Umbilical cord (tissue), 2 donors: ENCODE data around the gene PNPLA6. TPM values are rescaled to one million over a fixed set of nuclear protein-coding genes. Genes with fewer than 3 reads are reported as not detected.
A peak's percentile ranks its signal among the peaks of the same experiment; 100 is the strongest.

Experiments used
- DNase-seq: peaks from one replicate; pipeline ENCODE4 v3.0.0-alpha.2; 2015; ENCODE audit warnings: low spot score
- total RNA-seq: library from RNA; depleted of rRNA; stranded (reverse); fragments of >200 nt; gene quantifications from one replicate; pipeline ENCODE4 v1.2.3, GENCODE V29; 2014; ENCODE audit warnings: low replicate concordance; ENCODE audit not compliant: insufficient read depth

PNPLA6 gene
- total RNA-seq, 1 donor from 2014 or later = 35.6 TPM

DNA sequence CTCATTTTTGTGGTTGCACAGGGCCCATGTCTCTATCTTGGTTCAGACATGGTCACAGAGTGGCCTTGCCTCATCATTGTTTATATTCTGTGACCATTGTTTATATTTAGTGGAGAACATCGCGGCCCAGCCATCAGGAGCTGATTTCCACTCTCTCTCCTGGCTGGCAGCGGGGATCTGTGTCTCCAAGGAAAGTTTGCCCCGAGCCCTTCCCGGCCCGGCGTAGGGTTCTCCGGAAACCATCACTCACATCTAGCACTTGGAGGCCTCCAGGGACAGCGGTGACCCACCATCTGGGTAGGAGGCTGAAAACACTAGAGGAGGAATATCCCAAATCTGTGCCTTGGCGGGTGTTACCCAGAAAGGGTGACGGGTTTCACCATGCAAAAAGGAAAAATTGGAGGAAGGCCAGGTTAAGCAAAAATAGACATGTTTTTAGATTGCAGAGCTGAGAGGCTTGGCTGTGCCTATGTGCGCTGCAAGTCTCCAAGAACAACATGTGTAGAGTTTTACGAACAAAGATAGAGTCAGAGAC lies 20.3 kb upstream of the PNPLA6 start:
- peak; percentile 50 for DNase-seq

DNA sequence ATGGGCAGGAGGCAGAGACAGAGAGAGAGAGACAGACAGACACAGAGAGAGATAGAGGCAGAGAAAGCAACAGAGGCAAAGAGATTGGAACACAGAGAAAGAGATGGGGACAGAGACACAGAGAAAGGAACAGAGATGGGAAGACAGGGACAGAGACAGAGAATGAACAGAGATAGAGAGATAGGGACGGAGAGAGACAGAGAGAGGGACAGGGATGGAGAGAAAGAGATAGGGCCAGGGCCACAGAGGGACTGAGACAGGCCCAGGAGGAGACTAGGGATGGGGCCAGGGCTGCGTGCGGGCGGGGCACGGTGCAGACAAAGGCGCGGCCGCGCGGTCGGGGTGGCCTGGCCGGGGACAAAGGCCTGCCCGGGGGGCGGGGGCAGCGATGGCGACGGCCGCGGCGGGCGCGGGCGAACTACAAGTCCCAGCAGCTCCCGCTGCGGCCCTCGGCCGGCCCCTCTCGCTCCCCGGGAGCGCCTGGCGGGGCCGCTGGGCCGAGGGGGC lies 19.8 kb upstream of the PNPLA6 start, which contains the start of gene ZNF358:
Gene ZNF358, plus strand, starts transcription at position 459 of the 507 bp plus-strand sequence. CDS start 3,140 bp downstream, outside the sequence.
- DNase-seq = peak; percentile 70

GRCh38 chr19:7516333-7516732 lies 19.2 kb upstream of the PNPLA6 start:
- DNase-seq = no peak

- DNase-seq = no peak
Observed at GRCh38 chr19:7516878-7517277, 18.6 kb upstream of the PNPLA6 start.

DNA sequence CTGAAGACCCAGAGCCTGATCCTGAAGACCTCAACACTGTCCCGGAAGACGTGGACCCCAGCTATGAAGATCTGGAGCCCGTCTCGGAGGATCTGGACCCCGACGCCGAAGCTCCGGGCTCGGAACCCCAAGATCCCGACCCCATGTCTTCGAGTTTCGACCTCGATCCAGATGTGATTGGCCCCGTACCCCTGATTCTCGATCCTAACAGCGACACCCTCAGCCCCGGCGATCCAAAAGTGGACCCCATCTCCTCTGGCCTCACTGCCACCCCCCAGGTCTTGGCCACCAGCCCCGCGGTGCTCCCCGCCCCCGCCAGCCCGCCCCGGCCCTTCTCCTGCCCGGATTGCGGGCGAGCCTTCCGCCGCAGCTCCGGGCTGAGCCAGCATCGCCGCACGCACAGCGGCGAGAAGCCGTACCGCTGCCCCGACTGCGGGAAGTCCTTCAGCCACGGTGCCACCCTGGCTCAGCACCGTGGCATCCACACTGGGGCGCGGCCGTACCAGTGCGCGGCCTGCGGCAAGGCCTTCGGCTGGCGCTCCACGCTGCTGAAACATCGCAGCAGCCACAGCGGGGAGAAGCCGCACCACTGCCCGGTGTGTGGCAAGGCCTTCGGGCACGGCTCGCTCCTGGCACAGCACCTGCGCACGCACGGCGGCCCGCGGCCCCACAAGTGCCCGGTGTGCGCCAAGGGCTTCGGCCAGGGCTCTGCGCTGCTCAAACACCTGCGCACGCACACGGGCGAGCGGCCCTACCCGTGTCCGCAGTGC lies 16.0 kb upstream of the PNPLA6 start:
- no peak for DNase-seq

GRCh38 chr19:7520131-7521051 lies 15.1 kb upstream of the PNPLA6 start:
- no peak for DNase-seq

DNA sequence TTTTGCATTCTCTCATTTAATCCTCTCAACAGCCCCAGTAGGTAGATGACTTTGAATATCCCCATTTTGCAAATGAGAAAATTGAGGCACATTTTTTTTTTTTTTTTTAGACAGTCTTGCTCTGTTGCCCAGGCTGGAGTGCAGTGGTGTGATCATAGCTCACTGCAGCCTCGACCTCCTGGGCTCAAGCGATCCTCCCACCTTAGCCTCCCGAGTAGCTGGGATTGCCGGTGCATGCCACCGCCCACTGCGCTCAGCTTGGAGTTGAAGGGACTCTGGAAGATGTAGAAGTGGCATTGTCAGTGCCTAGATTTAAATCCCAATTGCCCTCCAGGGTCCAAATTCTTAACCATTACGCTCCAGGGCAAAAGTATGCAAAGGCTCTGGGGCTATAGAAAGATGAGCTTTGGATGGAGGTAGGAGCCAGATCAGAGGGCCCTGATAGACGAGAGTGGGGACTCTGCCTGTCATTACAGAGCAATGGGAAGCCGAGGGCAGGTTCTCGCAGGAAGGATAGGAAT lies 13.9 kb upstream of the PNPLA6 start:
- no peak for DNase-seq

GRCh38 chr19:7522072-7522922 lies 13.2 kb upstream of the PNPLA6 start, which contains the start of gene MCOLN1:
Gene MCOLN1, plus strand, starts transcription at chr19:7522624. Its CDS starts 127 bp downstream, at chr19:7522751.
- DNase-seq = peak; percentile 99

GRCh38 chr19:7522923-7523667 lies 12.4 kb upstream of the PNPLA6 start:
- peak; percentile 11 for DNase-seq

DNA sequence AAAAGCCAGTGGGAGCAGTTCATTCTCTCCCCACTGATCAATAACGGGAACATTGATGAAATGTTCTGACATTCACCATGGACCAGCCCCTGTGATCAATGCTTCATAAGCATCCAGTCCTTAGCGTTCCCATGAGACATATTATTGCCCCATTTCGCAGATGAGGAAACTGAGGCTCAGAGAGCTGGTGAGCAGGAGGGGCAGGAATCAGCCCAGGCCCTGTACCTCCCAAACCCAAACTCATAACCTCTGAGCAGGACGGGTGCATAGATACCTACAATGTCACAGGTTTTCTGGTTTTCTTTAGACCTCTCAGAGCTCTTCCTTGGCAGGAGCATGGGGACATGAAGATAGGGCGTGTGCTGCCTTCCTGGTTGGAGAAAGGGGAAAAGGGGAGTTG lies 11.0 kb upstream of the PNPLA6 start:
- no peak for DNase-seq

- no peak for DNase-seq
Observed at GRCh38 chr19:7524992-7525739, 10.4 kb upstream of the PNPLA6 start.

DNA sequence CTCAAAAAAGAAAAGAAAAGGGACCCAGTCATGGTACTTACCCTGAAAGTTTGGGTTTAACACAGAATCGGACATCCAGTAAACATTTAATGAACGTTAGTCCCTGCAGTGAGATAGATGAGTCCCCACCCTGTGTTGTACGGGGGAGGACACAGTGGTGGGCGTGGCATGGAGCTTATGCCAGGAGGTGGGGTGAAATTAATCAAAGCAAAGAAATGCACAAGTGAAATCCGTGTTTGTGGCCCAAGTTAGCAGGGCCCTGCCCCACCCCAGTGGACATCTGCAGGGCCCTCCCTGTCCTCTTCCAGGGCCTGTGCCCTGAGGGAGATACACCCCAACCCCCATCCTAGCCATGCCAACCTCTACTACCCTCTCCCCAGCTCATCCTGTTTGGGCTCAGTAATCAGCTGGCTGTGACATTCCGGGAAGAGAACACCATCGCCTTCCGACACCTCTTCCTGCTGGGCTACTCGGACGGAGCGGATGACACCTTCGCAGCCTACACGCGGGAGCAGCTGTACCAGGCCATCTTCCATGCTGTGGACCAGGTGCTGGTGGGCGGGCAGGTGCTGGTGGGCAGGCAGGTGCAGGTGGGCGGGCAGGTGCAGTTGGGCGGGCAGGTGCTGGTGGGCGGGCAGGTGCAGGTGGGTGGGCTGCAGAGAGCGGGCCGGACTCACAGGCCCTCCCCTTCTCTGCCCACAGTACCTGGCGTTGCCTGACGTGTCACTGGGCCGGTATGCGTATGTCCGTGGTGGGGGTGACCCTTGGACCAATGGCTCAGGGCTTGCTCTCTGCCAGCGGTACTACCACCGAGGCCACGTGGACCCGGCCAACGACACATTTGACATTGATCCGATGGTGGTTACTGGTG lies 9.2 kb upstream of the PNPLA6 start:
- no peak for DNase-seq

GRCh38 chr19:7527516-7528191 lies 7.9 kb upstream of the PNPLA6 start:
- DNase-seq = no peak

GRCh38 chr19:7528192-7528519 lies 7.4 kb upstream of the PNPLA6 start:
- no peak for DNase-seq

DNA sequence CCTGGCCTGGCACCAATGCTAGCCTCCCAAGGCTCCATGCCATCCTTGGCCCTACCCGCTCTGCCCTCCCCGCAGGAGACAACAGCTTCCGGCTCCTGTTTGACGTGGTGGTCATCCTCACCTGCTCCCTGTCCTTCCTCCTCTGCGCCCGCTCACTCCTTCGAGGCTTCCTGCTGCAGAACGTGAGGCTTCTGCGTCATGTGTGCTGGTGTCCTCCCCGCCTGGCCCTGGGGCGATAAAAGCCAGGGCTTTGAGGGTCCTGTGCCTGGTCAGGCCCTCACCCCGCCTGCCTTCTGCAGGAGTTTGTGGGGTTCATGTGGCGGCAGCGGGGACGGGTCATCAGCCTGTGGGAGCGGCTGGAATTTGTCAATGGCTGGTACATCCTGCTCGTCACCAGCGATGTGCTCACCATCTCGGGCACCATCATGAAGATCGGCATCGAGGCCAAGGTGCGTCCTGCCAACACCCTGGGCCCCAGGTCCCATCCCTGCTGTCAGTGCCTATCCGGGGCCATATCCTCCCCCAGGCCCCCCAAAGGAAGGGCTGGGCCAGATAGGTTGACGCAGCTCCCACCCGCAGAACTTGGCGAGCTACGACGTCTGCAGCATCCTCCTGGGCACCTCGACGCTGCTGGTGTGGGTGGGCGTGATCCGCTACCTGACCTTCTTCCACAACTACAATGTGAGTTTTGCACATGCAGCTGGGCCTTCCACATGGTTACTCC lies 6.8 kb upstream of the PNPLA6 start:
- DNase-seq = no peak

GRCh38 chr19:7529246-7529600 lies 6.3 kb upstream of the PNPLA6 start:
- DNase-seq = no peak
